ENCODE data around the gene ANLN.
A peak's percentile ranks its signal among the peaks of the same experiment; 100 is the strongest.
"Not testable (repeated sequence)": the region's sequence is repeated elsewhere in the genome, so short reads cannot be mapped to it uniquely, and the experiment has no call there.

The ANLN gene

DNA sequence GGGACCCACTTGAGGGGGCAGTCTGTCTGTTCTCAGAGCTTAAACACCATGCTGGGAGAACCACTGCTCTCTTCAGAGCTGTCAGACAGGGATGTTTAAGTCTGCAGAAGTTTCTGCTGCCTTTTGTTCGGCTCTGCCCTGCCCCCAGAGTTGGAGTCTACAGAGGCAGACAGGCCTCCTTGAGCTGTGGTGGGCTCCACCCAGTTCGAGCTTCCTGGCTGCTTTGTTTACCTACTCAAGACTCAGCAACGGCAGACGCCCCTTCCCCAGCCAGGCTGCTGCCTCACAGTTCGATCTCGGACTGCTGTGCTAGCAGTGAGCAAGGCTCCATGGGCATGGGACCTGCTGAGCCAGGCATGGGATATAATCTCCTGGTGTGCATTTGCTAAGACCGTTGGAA, 11.1 kb upstream of the ANLN start:
- DNase-seq: not testable (repeated sequence)

GRCh38 chr7:36379831-36380504, 9.7 kb upstream of the ANLN start:
- no peak for DNase-seq

- DNase-seq: no peak
Observed at GRCh38 chr7:36381056-36381455, 8.6 kb upstream of the ANLN start.

- DNase-seq: not testable (repeated sequence)
Observed at GRCh38 chr7:36383284-36383683, 6.4 kb upstream of the ANLN start.

- DNase-seq: not testable (repeated sequence)
Observed at GRCh38 chr7:36385646-36386045, 4.0 kb upstream of the ANLN start.

DNA sequence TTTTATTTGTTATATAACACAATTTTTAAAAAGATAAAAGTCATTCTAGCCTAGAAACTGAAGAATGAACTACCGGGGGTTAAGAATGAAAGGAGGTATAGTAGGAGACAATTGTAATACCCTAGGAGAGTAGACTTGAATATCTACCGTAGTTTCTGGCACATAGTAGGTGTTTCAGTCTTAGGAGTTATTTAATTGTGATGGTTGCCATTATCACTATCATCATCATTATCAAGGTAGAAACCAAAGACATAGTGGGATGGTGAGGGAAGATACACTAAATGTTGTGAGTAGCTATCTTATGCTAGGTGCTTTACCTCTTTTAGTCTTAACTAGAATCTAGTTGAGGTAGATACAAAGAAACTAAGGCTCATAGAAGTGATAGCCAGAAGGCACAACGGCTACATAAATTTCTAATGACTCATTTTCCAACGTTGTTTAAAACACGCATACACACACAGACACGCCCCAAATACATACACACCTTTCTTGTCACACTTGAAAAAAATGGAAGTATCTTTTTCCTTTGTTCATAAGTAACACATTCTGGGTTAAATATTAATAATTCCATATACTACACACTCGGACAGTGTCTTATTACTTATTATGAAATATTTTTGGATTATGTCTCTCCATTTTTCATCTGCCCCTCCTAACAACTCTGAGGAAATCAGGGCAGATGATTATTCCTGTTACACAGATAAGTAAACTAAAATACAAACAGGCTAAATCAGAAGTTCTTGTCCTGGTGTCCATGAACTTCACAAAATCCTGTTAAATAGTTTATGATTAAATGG, 2.0 kb upstream of the ANLN start:
- DNase-seq: no peak

- DNase-seq: no peak
Observed at GRCh38 chr7:36388423-36388822, 1.2 kb upstream of the ANLN start.

GRCh38 chr7:36390199-36391090, 783 bp downstream of the ANLN start:
- DNase-seq: peak; percentile 83

DNA sequence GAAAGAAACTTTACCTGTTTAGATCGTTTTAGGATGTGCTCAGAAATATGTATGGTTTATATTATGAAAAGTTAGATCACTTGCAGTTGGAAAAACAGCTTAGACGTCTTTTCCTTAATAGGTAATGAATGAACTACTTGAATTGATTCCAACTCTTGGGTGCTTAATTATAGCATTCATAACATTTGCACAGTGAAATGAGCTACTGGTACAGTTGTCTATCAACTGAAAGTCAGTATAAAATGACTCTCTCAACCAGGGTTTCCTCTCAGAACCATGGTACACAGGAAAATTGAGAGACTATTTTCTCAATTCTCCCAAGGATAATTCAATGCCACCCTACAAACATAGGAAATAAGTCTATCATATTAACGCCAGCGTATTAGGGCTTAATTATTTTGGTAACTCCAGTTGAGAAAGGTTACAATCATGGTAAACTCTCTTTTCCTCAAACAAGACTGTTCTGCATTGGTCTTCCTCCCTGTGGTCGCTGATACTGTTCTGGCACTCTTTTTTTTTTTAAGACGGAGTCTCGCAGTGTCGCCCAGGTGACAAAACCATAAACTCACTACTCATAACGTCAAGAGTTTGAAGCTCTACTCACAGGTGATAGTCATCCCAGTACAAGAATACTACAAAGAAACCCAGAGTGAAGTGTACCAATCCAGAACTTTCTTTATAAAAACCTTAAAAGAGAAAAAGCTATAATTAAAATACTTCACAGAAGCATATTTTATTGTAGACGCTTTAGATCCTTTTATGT, 2.0 kb downstream of the ANLN start:
- DNase-seq: no peak

GRCh38 chr7:36393826-36394225, 4.2 kb downstream of the ANLN start:
- no peak for DNase-seq

DNA sequence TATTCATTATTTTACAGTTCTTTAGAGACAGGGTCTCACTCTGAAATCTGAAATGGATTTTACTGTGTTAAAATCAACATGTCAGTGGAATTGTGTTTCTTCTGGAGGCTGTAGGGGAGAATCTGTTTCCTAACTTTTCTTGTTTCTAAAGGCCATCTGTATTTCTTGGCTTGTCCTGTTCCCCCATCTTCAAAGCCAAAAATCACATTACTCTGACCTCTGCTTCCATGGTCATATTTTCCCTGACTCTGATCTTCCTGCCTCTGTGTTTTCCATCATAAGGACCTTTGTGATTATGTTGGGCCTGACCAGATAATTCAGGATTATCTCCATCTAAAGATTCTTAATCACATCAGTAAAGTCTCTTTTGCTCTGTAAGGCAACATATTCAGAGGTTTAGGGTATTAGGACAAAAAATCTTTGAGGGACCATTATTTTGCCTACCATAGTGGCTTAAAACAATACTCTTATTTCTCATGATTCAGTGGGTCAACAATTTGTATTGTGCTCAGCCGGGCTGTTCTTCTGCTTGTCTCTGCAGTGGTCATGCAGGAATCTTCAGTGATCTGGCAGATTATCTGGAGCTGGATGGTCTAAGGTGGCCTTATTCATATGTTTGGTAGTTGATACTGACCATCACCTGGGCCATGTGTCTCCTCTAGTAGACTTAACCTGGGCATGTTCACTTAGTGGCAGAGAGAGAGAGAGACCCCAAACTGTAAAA, 5.7 kb downstream of the ANLN start:
- DNase-seq: no peak

- DNase-seq: no peak
Observed at GRCh38 chr7:36396150-36396549, 6.5 kb downstream of the ANLN start.

DNA sequence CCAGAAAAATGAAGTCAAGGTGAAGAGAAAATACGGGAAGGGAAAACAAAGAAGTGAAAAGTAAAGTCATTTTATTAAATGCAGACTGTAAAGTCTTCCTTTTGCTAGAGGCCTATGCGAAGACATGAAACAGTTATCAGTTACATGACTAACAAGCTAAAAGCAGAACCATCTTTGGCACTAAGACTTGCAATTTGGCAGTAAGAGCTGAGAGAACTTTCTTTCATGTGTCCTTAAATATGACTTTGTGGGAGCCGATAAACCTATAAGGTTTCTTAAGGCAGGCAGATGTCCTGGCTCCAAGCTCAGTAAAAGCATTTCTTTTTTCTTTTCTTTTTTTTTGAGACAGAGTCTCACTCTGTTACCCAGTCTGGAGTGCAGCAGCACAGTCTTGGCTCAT, 10.4 kb downstream of the ANLN start:
- DNase-seq: no peak

GRCh38 chr7:36400606-36401005, 10.9 kb downstream of the ANLN start:
- DNase-seq: no peak

DNA sequence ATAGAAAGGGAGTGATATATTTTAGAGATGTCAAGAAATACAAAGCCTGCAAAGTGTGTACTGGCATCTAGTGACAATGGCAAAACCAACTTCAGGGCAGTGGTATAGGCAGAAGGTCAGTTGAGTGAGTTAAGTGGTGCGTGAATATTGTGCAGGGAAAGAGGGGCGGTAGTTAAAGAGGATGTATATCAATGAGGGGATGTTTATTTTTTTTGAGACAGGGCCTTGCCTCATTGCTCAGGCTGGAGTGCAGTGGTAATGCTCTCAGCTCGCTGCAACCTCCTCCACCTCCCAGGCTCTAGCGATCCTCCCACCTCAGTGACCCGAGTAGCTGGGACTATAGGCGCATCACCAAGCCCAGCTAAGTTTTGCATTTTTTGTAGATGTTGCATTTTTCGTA, 13.8 kb downstream of the ANLN start:
- no peak for DNase-seq

- DNase-seq: no peak
Observed at GRCh38 chr7:36404639-36405408, 15.2 kb downstream of the ANLN start.

GRCh38 chr7:36405409-36405803, 15.7 kb downstream of the ANLN start:
- DNase-seq: no peak

GRCh38 chr7:36406156-36406555, 16.5 kb downstream of the ANLN start:
- DNase-seq: no peak

DNA sequence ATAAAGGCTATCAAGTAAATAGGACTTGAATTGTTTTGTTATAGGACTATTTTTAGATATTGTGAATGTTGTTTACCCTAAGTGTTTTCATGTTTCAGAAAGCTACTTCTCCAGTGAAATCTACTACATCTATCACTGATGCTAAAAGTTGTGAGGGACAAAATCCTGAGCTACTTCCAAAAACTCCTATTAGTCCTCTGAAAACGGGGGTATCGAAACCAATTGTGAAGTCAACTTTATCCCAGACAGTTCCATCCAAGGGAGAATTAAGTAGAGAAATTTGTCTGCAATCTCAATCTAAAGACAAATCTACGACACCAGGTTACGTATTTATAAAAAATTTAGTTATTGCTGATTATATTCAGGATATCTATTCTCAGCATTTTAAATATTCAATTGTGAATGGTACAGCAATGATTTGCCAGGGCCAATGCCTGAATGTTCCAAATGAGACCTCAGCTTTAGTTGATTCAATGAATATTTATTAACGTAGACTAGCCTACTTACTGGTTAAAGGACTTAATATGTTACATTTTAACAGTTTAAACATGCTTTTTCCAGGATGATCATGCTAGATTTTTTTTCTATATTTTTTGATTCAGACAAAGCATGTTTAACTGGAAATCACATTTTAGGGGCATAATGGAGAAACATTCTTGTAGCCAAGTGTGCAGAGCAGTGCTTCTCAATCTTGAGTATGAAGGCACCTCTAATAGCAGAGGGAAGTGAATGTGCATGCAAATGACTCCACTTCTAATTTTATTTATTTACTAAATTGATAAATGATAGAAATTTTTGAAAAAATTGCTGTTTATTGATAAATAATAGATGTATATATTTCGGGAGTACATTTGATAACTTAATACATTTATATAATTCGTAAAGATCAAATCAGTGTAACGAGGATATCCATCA, 18.2 kb downstream of the ANLN start:
- no peak for DNase-seq

GRCh38 chr7:36408589-36408988, 18.9 kb downstream of the ANLN start:
- no peak for DNase-seq

Data from right forelimb (tissue), 1 donor.